GM19455 (cell line): Measurements from ENCODE around the gene LINC00237.

Source experiments
- ATAC-seq: cut with Tn5 transposase; IDR thresholded peaks from one replicate; pipeline ENCODE4 v1.9.1; 2021; ENCODE audit not compliant: unreplicated experiment

The LINC00237 gene

GRCh38 chr20:21052241-21052640, 53.9 kb downstream of the LINC00237 start:
- no peak for ATAC-seq

- no peak for ATAC-seq
Observed at GRCh38 chr20:21050710-21051109, 55.4 kb downstream of the LINC00237 start.

GRCh38 chr20:21049305-21049828, 56.8 kb downstream of the LINC00237 start:
- ATAC-seq = no peak

- ATAC-seq = no peak
Observed at GRCh38 chr20:21048841-21049273, 57.3 kb downstream of the LINC00237 start.

GRCh38 chr20:21047981-21048380, 58.2 kb downstream of the LINC00237 start:
- ATAC-seq = no peak

GRCh38 chr20:21046413-21047070, 59.6 kb downstream of the LINC00237 start:
- no peak for ATAC-seq
